Activated B cell treated with CpG ODN at 0.5 μM for 24 hours (primary cell): ENCODE measurements around the gene C17orf75. TPM values are rescaled to one million over a fixed set of nuclear protein-coding genes. Genes with fewer than 3 reads are reported as not detected.
"Not testable (repeated sequence)": the region's sequence is repeated elsewhere in the genome, so short reads cannot be mapped to it uniquely, and the experiment has no call there.

Experiments
- ATAC-seq: fragments of 200-7000 bp; cut with Tn5 transposase; one replicate; pipeline ENCODE4 v1.10.0; 2021; ENCODE audit warnings: low read depth, mild to moderate bottlenecking, moderate library complexity
- CTCF ChIA-PET: fragments of 350-600 bp; sonication (Branson Sonifier 250); formaldehyde crosslinking; loops from one replicate; lab custom pipeline; 2021; ENCODE audit warnings: antibody characterized with exemption; lab: Charles Lee
- POLR2A ChIA-PET: fragments of 350-600 bp; sonication (Branson Sonifier 250); formaldehyde crosslinking; loops from one replicate; lab custom pipeline; 2021; ENCODE audit warnings: antibody characterized with exemption; lab: Charles Lee
- DNase-seq: peaks from one replicate; pipeline ENCODE4 v3.0.0; 2022
- H3K27ac Mint-ChIP-seq: one replicate; pipeline ENCODE4 v1.8.0; 2020; ENCODE audit warnings: mixed read lengths
- H3K27me3 Mint-ChIP-seq: one replicate; pipeline ENCODE4 v1.8.0; 2021; ENCODE audit warnings: mixed read lengths
- H3K36me3 Mint-ChIP-seq: one replicate; pipeline ENCODE4 v1.8.0; 2021; ENCODE audit warnings: low read depth, mixed read lengths
- H3K4me1 Mint-ChIP-seq: one replicate; pipeline ENCODE4 v1.8.0; 2021; ENCODE audit warnings: mixed read lengths
- H3K4me3 Mint-ChIP-seq: one replicate; pipeline ENCODE4 v1.8.0; 2020; ENCODE audit warnings: mild to moderate bottlenecking, mixed read lengths
- H3K9me3 Mint-ChIP-seq: one replicate; pipeline ENCODE4 v1.8.0; 2020; ENCODE audit warnings: mixed read lengths
- intact Hi-C: fragments of 100-400 bp; cut with micrococcal nuclease; formaldehyde crosslinking; loops from one replicate; pipeline ENCODE4 v1.15.1; 2024
- total RNA-seq: library from RNA; stranded (reverse); gene quantifications from 2 replicates; pipeline ENCODE4 v1.2.3, GENCODE V29; 2022
- TF ChIP-seq, protein P1 (sequence below): fragments of 200-600 bp; IDR thresholded peaks from one replicate; pipeline ENCODE4 v1.8.0; 2022; ENCODE audit warnings: antibody characterized with exemption, mild to moderate bottlenecking

The C17orf75 gene
- 18.1 and 23.0 TPM in 2 replicates for total RNA-seq

DNA sequence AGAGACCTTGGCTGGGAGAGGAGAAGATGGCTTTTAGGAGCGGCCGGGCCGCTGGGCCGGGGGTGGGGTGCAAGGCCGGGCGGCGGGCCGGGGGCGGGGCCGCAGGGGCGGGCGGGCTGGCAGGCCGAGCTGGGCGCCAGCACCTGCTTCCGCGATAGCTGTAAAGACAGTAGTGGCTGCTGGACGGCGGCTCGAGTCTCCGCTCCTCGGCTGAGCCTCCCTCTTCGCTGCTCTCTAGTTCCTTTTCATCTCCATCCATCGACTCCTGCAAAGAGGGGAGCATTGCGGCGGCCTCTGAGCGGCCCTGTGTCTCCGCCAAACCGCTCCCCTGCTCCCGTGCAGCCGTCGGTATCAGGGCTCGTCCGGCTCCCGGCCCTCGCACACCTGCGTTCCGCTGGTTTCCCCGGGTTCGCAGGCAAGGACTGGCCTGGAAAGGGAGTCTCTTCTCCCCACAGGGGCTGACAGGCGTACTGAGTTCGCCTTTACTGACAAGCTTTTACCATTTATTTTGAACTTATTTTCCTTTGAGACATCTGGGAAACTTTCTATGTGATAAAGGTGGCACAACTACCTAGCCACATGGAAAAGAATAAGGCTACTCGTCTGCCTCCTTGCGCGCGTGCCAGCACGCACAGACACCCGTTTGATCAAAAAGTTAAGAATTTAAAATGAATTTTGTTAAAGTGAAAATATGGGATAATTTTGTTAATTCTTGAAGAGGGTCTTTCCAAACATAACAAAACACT, at the start of gene C17orf75:
Gene C17orf75, minus strand, starts transcription at position 317 of the 746 bp plus-strand sequence. Its CDS starts 34 bp downstream, at position 283.
- Mint-ChIP-seq H3K9me3 (no peaks in the 10 kb centered on the region), H3K4me1 (peaks cover 24% of the 10 kb centered on the region), H3K4me3 (peak within 1 kb of the TSS; percentile 93), H3K36me3 (peaks cover 30% of the 10 kb centered on the region), H3K27me3 (no peaks in the 10 kb centered on the region), H3K27ac (peak within 1 kb of the TSS; percentile 96)
- ChIA-PET POLR2A (interaction anchor here (0.5 to 2.8 kb wide), 6 partner anchors 9 to 150 kb away, joined by 3 to 31 read pairs (median 7); partner anchors contain the start of gene PSMD11), CTCF (no interaction called here)
- TF ChIP-seq, protein P1, sequence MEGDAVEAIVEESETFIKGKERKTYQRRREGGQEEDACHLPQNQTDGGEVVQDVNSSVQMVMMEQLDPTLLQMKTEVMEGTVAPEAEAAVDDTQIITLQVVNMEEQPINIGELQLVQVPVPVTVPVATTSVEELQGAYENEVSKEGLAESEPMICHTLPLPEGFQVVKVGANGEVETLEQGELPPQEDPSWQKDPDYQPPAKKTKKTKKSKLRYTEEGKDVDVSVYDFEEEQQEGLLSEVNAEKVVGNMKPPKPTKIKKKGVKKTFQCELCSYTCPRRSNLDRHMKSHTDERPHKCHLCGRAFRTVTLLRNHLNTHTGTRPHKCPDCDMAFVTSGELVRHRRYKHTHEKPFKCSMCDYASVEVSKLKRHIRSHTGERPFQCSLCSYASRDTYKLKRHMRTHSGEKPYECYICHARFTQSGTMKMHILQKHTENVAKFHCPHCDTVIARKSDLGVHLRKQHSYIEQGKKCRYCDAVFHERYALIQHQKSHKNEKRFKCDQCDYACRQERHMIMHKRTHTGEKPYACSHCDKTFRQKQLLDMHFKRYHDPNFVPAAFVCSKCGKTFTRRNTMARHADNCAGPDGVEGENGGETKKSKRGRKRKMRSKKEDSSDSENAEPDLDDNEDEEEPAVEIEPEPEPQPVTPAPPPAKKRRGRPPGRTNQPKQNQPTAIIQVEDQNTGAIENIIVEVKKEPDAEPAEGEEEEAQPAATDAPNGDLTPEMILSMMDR: no peak
- DNase-seq: peak; percentile 72
- intact Hi-C loops: loop anchor here (1.0 kb wide), 2 partner anchors 8 to 23 kb away; partner anchors contain the start of gene ZNF207
- peak; percentile 87 for ATAC-seq

DNA sequence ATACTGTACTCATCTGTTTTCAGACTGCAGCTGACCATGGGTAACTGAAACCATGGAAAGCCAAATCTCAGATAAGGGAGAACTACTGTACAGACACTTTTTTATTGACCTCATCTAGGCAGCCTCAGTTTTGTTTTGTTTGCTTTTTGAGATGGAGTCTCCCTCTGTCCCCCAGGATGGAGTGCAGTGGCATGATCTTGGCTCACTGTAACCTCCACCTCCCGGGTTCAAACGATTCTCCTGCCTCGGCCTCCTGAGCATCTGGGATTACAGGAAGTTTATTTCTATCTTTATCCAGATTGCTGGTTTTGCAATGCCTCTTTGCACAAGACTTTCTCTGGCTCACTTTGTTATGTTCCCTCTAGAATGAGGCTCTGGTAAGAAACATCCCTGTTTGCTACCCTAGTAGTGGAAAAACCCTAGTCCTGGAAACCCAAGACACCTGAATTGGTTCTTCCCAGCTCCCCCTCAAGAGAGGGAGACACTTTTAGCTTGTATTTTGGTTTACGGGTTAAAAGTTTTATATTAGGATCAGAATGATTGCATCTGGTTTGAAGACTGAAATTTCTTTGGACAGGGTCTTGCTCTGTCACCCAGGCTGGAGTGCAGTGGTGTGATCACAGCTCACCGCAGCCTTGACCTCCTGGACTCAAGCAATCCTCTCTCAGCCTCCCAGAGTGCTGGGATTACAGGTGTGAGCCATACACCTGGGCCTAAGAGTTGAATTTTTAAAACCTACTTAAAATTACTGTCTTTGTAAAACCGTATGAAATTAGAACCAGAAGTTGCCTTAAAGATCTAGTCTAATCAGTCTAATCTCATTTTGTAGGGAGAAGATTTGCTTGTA, 46.9 kb upstream of the C17orf75 start:
- ATAC-seq: no peak
- POLR2A ChIA-PET: no interaction called here
- no peaks in the 10 kb centered on the region for H3K4me1 Mint-ChIP-seq
- H3K4me3 Mint-ChIP-seq: no peak overlapping the region
- DNase-seq: no peak
- H3K9me3 Mint-ChIP-seq: no peaks in the 10 kb centered on the region
- H3K27ac Mint-ChIP-seq: no peak overlapping the region
- H3K27me3 Mint-ChIP-seq: no peaks in the 10 kb centered on the region
- TF ChIP-seq, protein P1: no peak
- CTCF ChIA-PET: no interaction called here
- intact Hi-C loops: no loop called here
- H3K36me3 Mint-ChIP-seq: peaks cover 6% of the 10 kb centered on the region

GRCh38 chr17:32388128-32388527, 46.2 kb upstream of the C17orf75 start:
- H3K4me1 Mint-ChIP-seq, H3K9me3 Mint-ChIP-seq, POLR2A ChIA-PET: not testable (repeated sequence)

DNA sequence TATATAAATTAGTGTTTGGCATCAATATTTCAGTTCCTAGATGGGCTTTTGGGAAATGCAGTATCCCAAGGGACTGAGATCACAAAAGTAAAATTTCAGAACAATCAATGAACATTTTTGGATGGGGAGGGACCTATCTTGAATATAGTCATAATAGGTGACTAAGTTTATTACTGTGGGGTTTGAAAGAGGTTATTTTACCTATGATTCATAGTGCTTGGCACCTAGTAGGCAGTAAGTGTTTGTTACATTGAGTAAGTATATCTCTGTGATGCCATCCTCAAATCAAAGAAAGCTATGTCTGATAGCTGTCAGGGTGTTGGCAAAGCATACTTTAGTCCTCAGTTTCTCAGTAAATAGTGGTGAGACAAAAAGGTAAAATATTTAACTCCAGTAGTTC, 44.9 kb upstream of the C17orf75 start:
- H3K4me1 Mint-ChIP-seq: no peaks in the 10 kb centered on the region
- ChIA-PET POLR2A (interaction anchor here (0.6 kb wide), 1 partner anchor 36 kb away, joined by 4 read pairs; no protein-coding TSS in a partner anchor), CTCF (no interaction called here)
- no peak overlapping the region for H3K27ac Mint-ChIP-seq
- peaks cover 17% of the 10 kb centered on the region for H3K36me3 Mint-ChIP-seq
- intact Hi-C loops: no loop called here
- H3K27me3 Mint-ChIP-seq: no peaks in the 10 kb centered on the region
- ATAC-seq (no peak), DNase-seq (no peak)
- TF ChIP-seq, protein P1: no peak
- no peaks in the 10 kb centered on the region for H3K9me3 Mint-ChIP-seq
- no peak overlapping the region for H3K4me3 Mint-ChIP-seq

More at GRCh38 chr17:32388128-32388527, 46.2 kb upstream of the C17orf75 start:
- ATAC-seq, DNase-seq, H3K27me3 Mint-ChIP-seq, CTCF ChIA-PET, intact Hi-C loops, H3K27ac Mint-ChIP-seq, H3K36me3 Mint-ChIP-seq, H3K4me3 Mint-ChIP-seq: not testable (repeated sequence)

- DNase-seq (no peak), ATAC-seq (no peak)
- Mint-ChIP-seq H3K36me3 (peaks cover 23% of the 10 kb centered on the region), H3K9me3 (no peaks in the 10 kb centered on the region), H3K27ac (no peak overlapping the region), H3K27me3 (no peaks in the 10 kb centered on the region), H3K4me3 (no peak overlapping the region), H3K4me1 (no peaks in the 10 kb centered on the region)
- intact Hi-C loops: no loop called here
- POLR2A ChIA-PET: no interaction called here
- TF ChIP-seq, protein P1: no peak
- CTCF ChIA-PET: no interaction called here
These were observed 44.0 kb upstream of the C17orf75 start for GRCh38 chr17:32385971-32386370.
